SU-DHL-6 (cell line): Measurements from ENCODE around the gene PPP6R3.

Source experiments
- CTCF ChIP-seq: fragments of 200-600 bp; sonication (generic); IDR thresholded peaks from one replicate; pipeline ENCODE4 v1.5.1; 2017; ENCODE audit warnings: antibody characterized with exemption, mild to moderate bottlenecking, low read length, moderate library complexity; ENCODE audit not compliant: insufficient read depth, poor library complexity, severe bottlenecking
- EZH2phosphoT487 ChIP-seq: fragments of 200-600 bp; sonication (generic), shearing (Covaris generic); conservative IDR thresholded peaks from 2 replicates; pipeline ENCODE4 v1.6.1; 2018; ENCODE audit warnings: mild to moderate bottlenecking, antibody characterized with exemption, low read length, moderate library complexity, mixed read lengths

GRCh38 chr11:68430384-68430783, 30.2 kb upstream of the PPP6R3 start:
- no peak for TF ChIP-seq CTCF
- no peak for TF ChIP-seq EZH2phosphoT487
